Stomach (tissue), 4 donors: ENCODE results near the gene TPT1.

Experiments
- CTCF ChIP-seq, 7 experiments: fragments of 450-650 bp in 4 of 7; fragments of 200-600 bp in 3 of 7; sonication (generic) in 3 of 7; IDR thresholded peaks; one replicate each; pipeline ENCODE4 v1.5.1; 2016 to 2019; ENCODE audit warnings: antibody characterized with exemption in 7 of 7, control low read depth in 2 of 7, mild to moderate bottlenecking in 1 of 7
- POLR2A ChIP-seq, 4 donors: fragments of 450-650 bp; IDR thresholded peaks; one replicate each; pipeline ENCODE4 v1.6.1; 2016; ENCODE audit warnings: antibody characterized with exemption in 4 of 4, control low read depth in 2 of 4, mild to moderate bottlenecking in 1 of 4, moderate library complexity in 1 of 4
- POLR2AphosphoS5 ChIP-seq, 3 donors: sonication (generic); formaldehyde crosslinking; IDR thresholded peaks; one replicate each; pipeline ENCODE4 v1.6.1; 2016; ENCODE audit warnings: antibody characterized with exemption in 3 of 3

GRCh38 chr13:45384474-45385174 is 43.6 kb upstream of the TPT1 start:
- TF ChIP-seq CTCF (IDR thresholded peaks at IDR 0.05) (no peak), POLR2A (IDR thresholded peaks at IDR 0.05) (no peak), POLR2AphosphoS5 (IDR thresholded peaks at IDR 0.05) (peak in 1 of 3 donors; percentile 71)
